GM12864 (cell line): ENCODE data around the gene CCDC87.
A peak's percentile ranks its signal among the peaks of the same experiment; 100 is the strongest.

ENCODE experiments used
- DNase-seq: peaks from one replicate; pipeline ENCODE4 v3.0.0-alpha.2; 2011; ENCODE audit warnings: low read depth
- H3K4me3 ChIP-seq: 2 replicates; pipeline ENCODE4 v1.5.1; 2011; ENCODE audit warnings: mild to moderate bottlenecking, low read depth, low read length, control low read depth
- CTCF ChIP-seq: IDR thresholded peaks from 2 replicates; pipeline ENCODE4 v1.5.1; 2011; ENCODE audit warnings: low read depth, mild to moderate bottlenecking, moderate library complexity, low read length, control low read depth, inconsistent platforms; ENCODE audit errors: missing control alignments

Gene CCDC87

GRCh38 chr11:66550887-66551286 lies 42.0 kb downstream of the CCDC87 start:
- no peak overlapping the region for H3K4me3 ChIP-seq
- no peak for TF ChIP-seq CTCF
- DNase-seq: no peak

GRCh38 chr11:66549696-66550095 lies 43.2 kb downstream of the CCDC87 start:
- DNase-seq: no peak
- no peak overlapping the region for H3K4me3 ChIP-seq
- TF ChIP-seq CTCF: no peak

- TF ChIP-seq CTCF: no peak
- no peak for DNase-seq
- H3K4me3 ChIP-seq: no peak overlapping the region
These were observed 43.9 kb downstream of the CCDC87 start for GRCh38 chr11:66548774-66549630.

- no peak for DNase-seq
- TF ChIP-seq CTCF: no peak
- H3K4me3 ChIP-seq: no peak overlapping the region
These were observed 44.8 kb downstream of the CCDC87 start for GRCh38 chr11:66548041-66548440.

DNA sequence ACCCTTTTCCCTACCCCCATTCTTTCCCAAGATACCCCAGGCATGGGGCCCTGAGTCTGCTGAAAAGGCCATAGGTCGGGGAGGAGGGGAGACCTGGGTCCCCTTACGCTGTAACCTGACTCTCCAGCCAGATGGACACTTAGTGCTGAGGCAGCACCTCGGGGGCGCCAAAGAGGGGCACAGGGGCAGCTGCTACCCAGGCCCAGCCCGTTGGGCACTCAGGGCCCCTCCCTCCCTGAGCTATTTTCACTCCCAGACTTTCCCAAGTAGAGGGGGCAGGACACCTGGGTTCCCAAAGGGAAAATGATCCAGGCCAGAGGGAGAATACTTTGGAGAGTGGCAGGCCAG lies 45.2 kb downstream of the CCDC87 start:
- no peak for TF ChIP-seq CTCF
- no peak overlapping the region for H3K4me3 ChIP-seq
- no peak for DNase-seq

DNA sequence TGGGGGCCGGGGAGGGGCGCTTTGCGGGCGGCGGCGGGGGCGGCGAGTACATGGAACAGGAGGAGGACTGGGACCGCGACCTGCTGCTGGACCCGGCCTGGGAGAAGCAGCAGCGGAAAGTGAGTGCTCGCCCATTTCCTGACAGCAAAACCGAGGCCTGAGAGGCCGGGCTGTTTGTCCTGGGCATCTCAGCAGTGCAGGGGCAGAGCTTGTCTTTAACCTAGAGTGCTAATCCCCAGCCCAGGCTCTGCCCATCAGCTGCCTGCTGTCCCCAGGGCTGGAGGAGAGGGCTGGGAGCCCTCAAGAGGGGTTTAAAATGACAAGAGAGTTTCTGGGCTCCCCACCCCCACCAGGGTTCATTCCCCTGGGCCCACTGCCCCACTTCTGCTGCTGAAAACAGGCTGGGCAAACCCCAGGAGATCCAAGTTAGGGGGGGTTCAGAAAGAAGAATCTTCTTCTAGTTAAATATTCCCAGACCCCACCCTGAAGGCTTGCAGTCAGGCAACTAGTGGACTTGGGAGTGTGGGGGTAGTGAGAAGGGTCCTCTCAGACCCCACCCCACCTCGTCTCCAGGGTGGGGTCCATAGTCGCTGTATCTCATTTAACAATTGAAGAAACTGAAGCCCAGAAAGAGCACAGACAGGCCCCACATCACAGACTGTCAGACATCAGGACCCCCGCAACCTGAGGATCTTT lies 45.7 kb downstream of the CCDC87 start:
- H3K4me3 ChIP-seq: peak overlapping the region; percentile 89
- DNase-seq: no peak
- TF ChIP-seq CTCF: no peak
